LoVo (cell line): Measurements from ENCODE around the gene CACNA2D2.

Source experiments
- DNase-seq: peaks from one replicate; pipeline ENCODE4 v3.0.0-alpha.2; 2016; ENCODE audit warnings: low spot score

Gene CACNA2D2

GRCh38 chr3:50325497-50326181 lies 177.8 kb downstream of the CACNA2D2 start:
- no peak for DNase-seq

GRCh38 chr3:50325113-50325480 lies 178.3 kb downstream of the CACNA2D2 start:
- DNase-seq: no peak

- peak; percentile 67 for DNase-seq
Measured at GRCh38 chr3:50324351-50325112, 178.9 kb downstream of the CACNA2D2 start.

GRCh38 chr3:50323614-50324199 lies 179.7 kb downstream of the CACNA2D2 start:
- no peak for DNase-seq

- no peak for DNase-seq
Measured at GRCh38 chr3:50323092-50323600, 180.3 kb downstream of the CACNA2D2 start.

GRCh38 chr3:50322386-50323091 lies 180.9 kb downstream of the CACNA2D2 start, which contains the start of gene HYAL2:
HYAL2 (minus strand) TSS chr3:50322745; CDS start chr3:50320489, 2,256 bp downstream.
- no peak for DNase-seq

GRCh38 chr3:50322115-50322385 lies 181.4 kb downstream of the CACNA2D2 start:
- DNase-seq: no peak

GRCh38 chr3:50321336-50322114 lies 181.9 kb downstream of the CACNA2D2 start:
- peak; percentile 90 for DNase-seq

GRCh38 chr3:50320853-50321335 lies 182.5 kb downstream of the CACNA2D2 start:
- peak; percentile 57 for DNase-seq

- no peak for DNase-seq
Measured at GRCh38 chr3:50319894-50320625, 183.4 kb downstream of the CACNA2D2 start.

GRCh38 chr3:50319181-50319893 lies 184.1 kb downstream of the CACNA2D2 start:
- no peak for DNase-seq

GRCh38 chr3:50318615-50319014 lies 184.8 kb downstream of the CACNA2D2 start:
- no peak for DNase-seq

GRCh38 chr3:50318163-50318562 lies 185.3 kb downstream of the CACNA2D2 start:
- DNase-seq: no peak

- DNase-seq: peak; percentile 56
Measured at GRCh38 chr3:50317300-50317699, 186.1 kb downstream of the CACNA2D2 start.

GRCh38 chr3:50316657-50317242 lies 186.7 kb downstream of the CACNA2D2 start:
- peak; percentile 88 for DNase-seq

- DNase-seq: no peak
Measured at GRCh38 chr3:50314816-50315215, 188.6 kb downstream of the CACNA2D2 start.

- no peak for DNase-seq
Measured at GRCh38 chr3:50314342-50314741, 189.1 kb downstream of the CACNA2D2 start.
